Stimulated activated naive CD4-positive, alpha-beta T cell treated with Interleukin-2 at 50 U/mL for 16 hours (primary cell): ENCODE results near the gene ADAM17.

Experiments
- DNase-seq: peaks from one replicate; lab custom pipeline; 2025; lab: John Stamatoyannopoulos, UW

ADAM17 gene

DNA sequence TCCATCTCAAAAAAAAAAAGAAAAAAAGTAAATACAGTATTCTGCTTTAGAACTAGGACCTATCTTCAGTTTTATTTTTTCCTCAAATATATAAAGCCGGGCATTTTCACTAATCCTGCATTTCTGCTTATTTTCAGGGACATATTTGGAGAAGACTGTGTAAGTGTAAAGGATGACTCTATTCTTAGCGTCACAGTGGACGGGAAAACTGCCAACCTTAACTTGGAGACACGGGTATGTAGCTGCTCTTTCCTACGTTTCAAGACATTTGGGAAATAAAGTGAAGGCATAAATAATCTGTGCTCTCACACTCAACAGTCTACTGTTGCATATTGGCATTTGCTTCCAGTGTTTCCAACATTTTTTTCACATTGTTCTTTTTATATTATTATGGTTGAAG lies 84.4 kb downstream of the ADAM17 start:
- DNase-seq, result no peak

DNA sequence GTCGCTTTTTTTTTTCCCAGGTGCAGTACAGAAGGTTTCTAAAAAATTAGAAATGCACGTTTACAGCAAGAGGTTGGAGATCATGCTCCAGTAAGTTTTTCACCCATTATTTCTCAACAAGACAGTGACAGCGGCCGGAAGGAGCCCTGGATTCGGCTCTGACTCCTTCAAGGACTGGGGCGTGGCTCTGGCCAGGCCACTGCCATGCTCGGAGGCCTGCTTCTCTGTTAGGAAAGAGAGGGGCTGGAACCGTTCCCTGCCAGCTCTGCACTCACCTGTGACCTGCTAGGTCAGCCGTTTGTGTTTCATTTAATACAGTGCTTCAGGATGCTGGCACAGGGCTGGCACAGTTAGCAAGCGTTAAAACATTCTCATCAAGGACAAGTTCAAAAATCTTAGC lies 87.9 kb downstream of the ADAM17 start:
- DNase-seq, result no peak

DNA sequence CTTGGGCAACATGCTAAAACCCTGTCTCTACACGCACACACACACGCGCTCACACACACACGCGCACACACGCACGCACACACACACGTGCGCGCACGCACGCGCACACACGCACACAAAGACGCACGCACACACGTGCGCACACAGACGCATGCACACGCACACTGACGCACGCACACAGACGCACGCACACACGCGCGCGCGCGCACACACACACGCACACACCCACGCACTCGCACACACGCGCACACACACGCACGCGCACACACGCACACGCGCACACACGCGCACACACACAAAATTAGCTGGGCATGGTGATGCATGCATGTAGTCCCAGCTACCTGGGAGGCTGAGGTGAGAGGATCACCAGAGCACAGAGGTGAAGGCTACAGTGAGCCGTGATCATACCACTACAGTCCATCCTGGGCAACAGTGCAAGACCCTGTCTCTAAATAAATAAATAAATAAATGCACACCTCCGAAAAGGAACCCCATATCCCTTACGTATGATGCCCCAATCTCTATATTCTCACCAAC lies 89.4 kb downstream of the ADAM17 start:
- no peak for DNase-seq

DNA sequence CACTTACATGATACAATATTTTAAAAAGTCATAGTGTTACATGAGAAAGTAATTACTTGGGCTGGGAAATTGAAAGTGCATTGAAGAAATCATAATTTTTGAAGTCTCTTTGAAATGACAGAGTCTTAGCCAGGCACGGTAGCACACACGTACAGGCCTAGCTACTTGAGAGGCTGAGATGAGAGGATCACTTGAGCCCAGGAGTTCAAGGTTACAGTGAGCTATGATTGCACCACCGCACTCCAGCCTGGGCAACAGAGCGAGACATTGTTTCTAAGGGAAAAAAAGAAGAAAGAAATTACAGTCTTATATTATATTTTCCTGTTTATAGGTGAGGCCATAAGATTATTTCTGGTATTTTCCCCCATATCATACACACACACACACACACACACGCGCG lies 90.5 kb downstream of the ADAM17 start:
- no peak for DNase-seq

GRCh38 chr2:9463698-9464034 lies 92.0 kb downstream of the ADAM17 start:
- no peak for DNase-seq

- DNase-seq, result no peak
Observed at GRCh38 chr2:9462886-9463697, 92.5 kb downstream of the ADAM17 start.

- no peak for DNase-seq
Observed at GRCh38 chr2:9462313-9462712, 93.3 kb downstream of the ADAM17 start.

GRCh38 chr2:9461079-9461478 lies 94.6 kb downstream of the ADAM17 start:
- no peak for DNase-seq

DNA sequence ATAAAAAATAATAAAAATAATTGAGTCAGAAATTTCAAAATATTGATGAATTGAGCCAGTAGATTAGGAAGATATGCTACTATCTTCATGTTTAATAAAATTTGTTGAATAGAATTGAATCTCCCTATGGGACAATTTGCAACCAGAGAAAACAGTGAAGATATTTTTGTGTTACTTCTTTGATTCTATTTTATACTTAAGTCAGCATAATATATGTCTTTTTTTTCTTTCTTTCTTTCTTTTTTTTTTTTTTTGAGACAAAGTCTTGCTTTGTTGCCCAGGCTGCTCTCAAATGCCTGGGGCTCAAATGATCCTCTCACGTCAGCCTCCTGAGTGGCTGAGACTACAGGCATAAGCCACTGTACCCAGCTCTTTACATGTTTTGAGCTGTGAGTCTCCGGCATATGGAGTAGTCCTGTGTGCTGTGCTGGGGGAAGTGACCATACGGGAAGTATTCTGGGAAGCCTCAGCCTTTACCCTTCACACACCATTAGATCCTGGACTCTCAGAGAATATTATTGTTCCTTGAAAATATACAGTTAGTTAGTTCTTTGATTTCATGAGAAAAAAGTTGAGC lies 95.1 kb downstream of the ADAM17 start:
- no peak for DNase-seq

- no peak for DNase-seq
Observed at GRCh38 chr2:9451231-9451630, 104.4 kb downstream of the ADAM17 start.

DNA sequence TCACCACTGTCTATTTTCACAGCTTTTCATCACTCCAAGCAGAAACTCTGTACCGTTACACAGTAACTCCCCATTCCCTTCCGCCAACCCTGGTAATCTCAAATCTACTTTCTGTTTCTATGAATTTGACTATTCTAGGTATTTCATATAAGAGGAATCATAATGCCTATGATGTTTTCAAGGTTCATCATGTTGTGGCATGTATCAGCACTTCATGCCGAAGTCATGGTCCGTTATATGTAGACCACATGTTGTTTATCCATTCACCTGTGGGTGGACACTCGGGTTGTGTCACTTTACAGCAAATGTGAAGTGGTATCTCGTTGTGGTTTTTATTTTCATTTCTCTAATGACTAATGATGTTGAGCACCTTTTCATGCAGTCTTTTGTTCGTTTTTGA lies 110.5 kb downstream of the ADAM17 start:
- no peak for DNase-seq

DNA sequence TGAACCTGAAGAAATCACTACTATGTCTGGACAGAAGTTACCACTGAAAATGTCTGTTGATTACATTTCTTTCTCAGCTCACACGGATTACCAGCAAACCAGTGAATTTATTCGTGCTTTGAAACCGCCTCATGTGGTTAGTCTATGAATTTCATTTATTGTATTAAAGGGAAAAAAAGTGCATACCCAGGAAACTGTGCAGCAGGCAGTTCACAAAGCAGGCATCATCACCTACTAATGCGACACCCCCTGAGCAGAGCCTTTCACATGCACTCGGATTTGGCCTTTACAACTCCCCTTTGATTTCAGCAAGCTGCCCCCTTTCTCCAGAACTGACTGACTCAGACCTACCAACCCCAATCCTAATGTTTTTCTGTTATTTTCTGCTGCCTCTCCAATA lies 112.1 kb downstream of the ADAM17 start:
- no peak for DNase-seq

DNA sequence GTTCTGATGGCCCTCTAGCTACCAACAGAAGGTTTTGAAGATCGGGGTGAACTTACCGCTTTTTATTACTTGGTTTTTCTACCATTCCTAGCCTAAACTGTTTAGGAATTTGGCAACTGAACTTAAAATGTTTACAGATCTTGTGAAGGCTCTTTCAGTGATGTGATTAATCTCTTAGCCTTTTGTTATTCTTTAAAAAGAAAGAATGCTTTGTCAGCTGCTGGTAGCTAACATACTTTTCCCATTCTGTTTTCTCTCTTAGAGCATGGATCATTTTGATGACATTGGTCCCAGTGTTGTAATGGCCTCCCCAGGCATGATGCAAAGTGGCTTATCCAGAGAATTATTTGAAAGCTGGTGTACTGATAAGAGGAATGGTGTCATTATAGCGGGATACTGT lies 114.1 kb downstream of the ADAM17 start:
- DNase-seq, result no peak

DNA sequence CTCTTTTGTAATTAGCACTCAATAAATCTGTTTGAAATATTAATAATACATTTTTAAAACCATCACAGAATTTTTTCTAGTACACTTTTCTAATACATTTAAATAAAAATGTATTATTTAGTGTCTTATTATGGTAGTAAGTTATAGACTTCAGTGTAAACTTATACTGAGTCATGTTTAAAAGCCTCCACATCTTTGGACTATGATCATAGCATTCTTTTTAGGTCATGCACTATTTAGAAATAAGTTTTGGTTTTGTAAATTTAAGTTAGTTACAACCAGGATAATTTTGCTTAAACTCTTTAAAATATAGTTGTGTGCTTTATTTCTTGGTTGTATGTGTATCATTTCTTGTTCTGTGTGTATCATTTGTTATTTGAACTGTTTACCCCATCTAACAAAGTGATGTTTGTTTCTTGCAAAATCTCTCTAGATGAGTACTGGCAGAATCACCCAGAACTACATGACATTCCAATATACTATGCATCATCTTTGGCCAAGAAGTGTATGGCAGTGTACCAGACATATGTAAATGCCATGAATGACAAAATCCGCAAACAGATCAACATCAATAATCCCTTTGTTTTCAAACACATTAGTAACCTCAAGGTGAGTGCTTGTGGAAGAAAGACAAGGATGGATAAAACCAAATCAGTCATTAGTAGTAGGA lies 115.4 kb downstream of the ADAM17 start:
- DNase-seq, result no peak

GRCh38 chr2:9439536-9439935 lies 116.1 kb downstream of the ADAM17 start:
- DNase-seq, result no peak
